ENCODE data around the gene ANO9. TPM values are rescaled to one million over a fixed set of nuclear protein-coding genes. Genes with fewer than 3 reads are reported as not detected.

The ANO9 gene
- total RNA-seq, 1 donor from 2014 or later = 1.3 TPM

GRCh38 chr11:434496-434895 lies 7.3 kb downstream of the ANO9 start:
- no peak overlapping the region for H3K27ac Mint-ChIP-seq

GRCh38 chr11:433641-434040 lies 8.2 kb downstream of the ANO9 start:
- no peak overlapping the region for H3K4me3 Mint-ChIP-seq
- Histone ChIP-seq H3F3A (ENCODE audit: low read depth) (no peaks in the 10 kb centered on the region), H3K79me2 (ENCODE audit: low read depth) (no peaks in the 10 kb centered on the region), H3K36me3 (no peaks in the 10 kb centered on the region), H3K4me3 (no peak overlapping the region), H3K27ac (no peak overlapping the region), H3K27me3 (no peaks in the 10 kb centered on the region), H3K4me2 (no peak overlapping the region), H2AFZ (replicated peaks) (no peak overlapping the region), H3K4me1 (no peaks in the 10 kb centered on the region), H4K20me1 (ENCODE audit: low read depth) (no peaks in the 10 kb centered on the region), H3K9me3 (ENCODE audit: low read depth) (no peaks in the 10 kb centered on the region), H3K9ac (no peak overlapping the region)
- H3K9me3 Mint-ChIP-seq = peaks cover 9% of the 10 kb centered on the region
- H3K36me3 Mint-ChIP-seq = no peaks in the 10 kb centered on the region
- H3K27me3 Mint-ChIP-seq (ENCODE audit: insufficient read depth, low read depth) = peaks cover 17% of the 10 kb centered on the region
- no peak overlapping the region for H3K27ac Mint-ChIP-seq
- no peak for DNase-seq (ENCODE audit: low spot score)
- no peaks in the 10 kb centered on the region for H3K4me1 Mint-ChIP-seq
- TF ChIP-seq CTCF (IDR thresholded peaks at IDR 0.05) (no peak), EZH2 (IDR thresholded peaks at IDR 0.05) (no peak), EZH2phosphoT487 (IDR thresholded peaks at IDR 0.05) (no peak)

More at GRCh38 chr11:434496-434895, 7.3 kb downstream of the ANO9 start:
- Histone ChIP-seq H2AFZ (replicated peaks) (no peak overlapping the region), H3K79me2 (ENCODE audit: low read depth) (no peaks in the 10 kb centered on the region), H3K9me3 (ENCODE audit: low read depth) (no peaks in the 10 kb centered on the region), H3K4me2 (no peak overlapping the region), H3K36me3 (no peaks in the 10 kb centered on the region), H4K20me1 (ENCODE audit: low read depth) (no peaks in the 10 kb centered on the region), H3K27ac (no peak overlapping the region), H3F3A (ENCODE audit: low read depth) (no peaks in the 10 kb centered on the region), H3K9ac (no peak overlapping the region), H3K4me3 (no peak overlapping the region), H3K4me1 (no peaks in the 10 kb centered on the region), H3K27me3 (no peaks in the 10 kb centered on the region)
- TF ChIP-seq EZH2phosphoT487 (IDR thresholded peaks at IDR 0.05) (no peak), EZH2 (IDR thresholded peaks at IDR 0.05) (no peak), CTCF (IDR thresholded peaks at IDR 0.05) (no peak)
- no peak for DNase-seq (ENCODE audit: low spot score)
- peaks cover 15% of the 10 kb centered on the region for H3K27me3 Mint-ChIP-seq (ENCODE audit: insufficient read depth, low read depth)
- no peak overlapping the region for H3K4me3 Mint-ChIP-seq
- H3K36me3 Mint-ChIP-seq = no peaks in the 10 kb centered on the region
- H3K9me3 Mint-ChIP-seq = peaks cover 8% of the 10 kb centered on the region
- H3K4me1 Mint-ChIP-seq = no peaks in the 10 kb centered on the region

GRCh38 chr11:433111-433510 lies 8.7 kb downstream of the ANO9 start:
- Histone ChIP-seq H3K27me3 (no peaks in the 10 kb centered on the region), H3K27ac (no peak overlapping the region), H3K4me2 (no peak overlapping the region), H3K9me3 (ENCODE audit: low read depth) (no peaks in the 10 kb centered on the region), H4K20me1 (ENCODE audit: low read depth) (no peaks in the 10 kb centered on the region), H3K79me2 (ENCODE audit: low read depth) (no peaks in the 10 kb centered on the region), H3F3A (ENCODE audit: low read depth) (no peaks in the 10 kb centered on the region), H3K9ac (no peak overlapping the region), H2AFZ (replicated peaks) (no peak overlapping the region), H3K4me1 (no peaks in the 10 kb centered on the region), H3K36me3 (no peaks in the 10 kb centered on the region), H3K4me3 (no peak overlapping the region)
- no peak for TF ChIP-seq EZH2phosphoT487 (IDR thresholded peaks at IDR 0.05)
- Mint-ChIP-seq H3K4me1 (no peaks in the 10 kb centered on the region), H3K9me3 (peaks cover 10% of the 10 kb centered on the region), H3K27ac (no peak overlapping the region), H3K36me3 (no peaks in the 10 kb centered on the region), H3K27me3 (ENCODE audit: insufficient read depth, low read depth) (peaks cover 17% of the 10 kb centered on the region), H3K4me3 (no peak overlapping the region)
- no peak for DNase-seq (ENCODE audit: low spot score)

- Histone ChIP-seq H3K4me3 (no peak overlapping the region), H3K79me2 (ENCODE audit: low read depth) (no peaks in the 10 kb centered on the region), H3K27me3 (no peaks in the 10 kb centered on the region), H3K36me3 (no peaks in the 10 kb centered on the region), H2AFZ (replicated peaks) (no peak overlapping the region), H3K27ac (no peak overlapping the region), H3K4me2 (no peak overlapping the region), H3K9me3 (ENCODE audit: low read depth) (no peaks in the 10 kb centered on the region), H3K4me1 (no peaks in the 10 kb centered on the region), H3F3A (ENCODE audit: low read depth) (no peaks in the 10 kb centered on the region), H3K9ac (no peak overlapping the region), H4K20me1 (ENCODE audit: low read depth) (no peaks in the 10 kb centered on the region)
- Mint-ChIP-seq H3K4me3 (no peak overlapping the region), H3K36me3 (no peaks in the 10 kb centered on the region), H3K9me3 (peaks cover 10% of the 10 kb centered on the region), H3K4me1 (no peaks in the 10 kb centered on the region), H3K27me3 (ENCODE audit: insufficient read depth, low read depth) (peaks cover 17% of the 10 kb centered on the region), H3K27ac (no peak overlapping the region)
- DNase-seq (ENCODE audit: low spot score) = no peak
- no peak for TF ChIP-seq CTCF (IDR thresholded peaks at IDR 0.05)
- TF ChIP-seq EZH2phosphoT487 (IDR thresholded peaks at IDR 0.05) = no peak
- no peak for TF ChIP-seq EZH2 (IDR thresholded peaks at IDR 0.05)
Measured at GRCh38 chr11:432501-433100, 9.2 kb downstream of the ANO9 start.
